Heart right ventricle (tissue), 16 donors: ENCODE measurements around the gene KIF3A. TPM values are rescaled to one million over a fixed set of nuclear protein-coding genes. Genes with fewer than 3 reads are reported as not detected.

Source experiments
- ATAC-seq, 8 donors: fragments of 200-7000 bp; cut with Tn5 transposase; one replicate each; pipeline ENCODE4 v1.9.1; 2020; ENCODE audit warnings: mild to moderate bottlenecking in 8 of 8, moderate library complexity in 8 of 8, moderate number of reproducible peaks in 1 of 8
- DNase-seq, 2 donors: peaks; one replicate each; pipeline ENCODE4 v3.0.0-alpha.2; 2020
- H3K27ac ChIP-seq, 10 donors: fragments of 200-600 bp; sonication (generic) in 2 of 10; one replicate each; pipeline versions ENCODE4 v1.5.0 to v1.8.0; 2020 to 2022; ENCODE audit warnings: mild to moderate bottlenecking in 3 of 10
- H3K27me3 ChIP-seq, 7 donors: fragments of 200-600 bp; one replicate each; pipeline ENCODE4 v1.8.0; 2021 to 2022; ENCODE audit warnings: mild to moderate bottlenecking in 2 of 7
- H3K36me3 ChIP-seq, 9 donors: fragments of 200-600 bp; sonication (generic) in 1 of 9; one replicate each; pipeline versions ENCODE4 v1.5.0 to v1.8.0; 2020 to 2022; ENCODE audit warnings: mild to moderate bottlenecking in 2 of 9
- H3K4me1 ChIP-seq, 9 donors: fragments of 200-600 bp; sonication (generic) in 1 of 9; one replicate each; pipeline versions ENCODE4 v1.5.0 to v1.8.0; 2020 to 2022; ENCODE audit warnings: mild to moderate bottlenecking in 4 of 9
- H3K4me3 ChIP-seq, 10 donors: fragments of 200-600 bp; sonication (generic) in 2 of 10; one replicate each; pipeline versions ENCODE4 v1.5.0 to v1.8.0; 2020 to 2022; ENCODE audit warnings: mild to moderate bottlenecking in 7 of 10, moderate library complexity in 2 of 10
- H3K9me3 ChIP-seq, 11 donors: fragments of 200-600 bp in 10 of 11; sonication (generic) in 2 of 11; one replicate each; pipeline versions ENCODE4 v1.5.0 to v1.8.0; 2013 to 2022; ENCODE audit warnings: mild to moderate bottlenecking in 2 of 11, control low read depth in 1 of 11, moderate library complexity in 1 of 11
- CTCF ChIP-seq, 9 donors: fragments of 200-600 bp; sonication (generic) in 2 of 9; IDR thresholded peaks; one replicate each; pipeline versions ENCODE4 v1.5.0 to v1.8.0; 2021 to 2022; ENCODE audit warnings: antibody characterized with exemption in 9 of 9, mild to moderate bottlenecking in 5 of 9, moderate library complexity in 1 of 9
- WGBS, 2 donors: extraction: QIAGEN DNeasy Blood & Tissue Kit; methylation state at CpG; one replicate each; pipeline ENCODE4 v1.1.7; 2013; ENCODE audit warnings: inconsistent platforms in 1 of 2; 5-methylcytosine and 5-hydroxymethylcytosine counted together
- intact Hi-C, 10 donors: fragments of 100-400 bp; cut with DNase I; formaldehyde crosslinking; loops; one replicate each; pipeline versions ENCODE4 v1.11.1 to v1.14.2; 2022
- polyA plus RNA-seq, 2 donors: library from polyadenylated mRNA; stranded (reverse); fragments of 200-250 nt; gene quantifications; one replicate each; pipeline ENCODE4 v1.2.3, GENCODE V29; 2013
- total RNA-seq, 10 donors: library from RNA; stranded (reverse); fragmentation: NEBNext Ultra II Directional in 3 of 10; extraction: Animal tissue kit (Norgen Biotek cat#: 25700) in 3 of 10; gene quantifications; one replicate each; pipeline versions ENCODE4 v1.2.1 to v1.2.4, GENCODE V29; 2021 to 2023
- donor health status: Arrhythmogenic right ventricular cardiomyopathy.
- donor health status: ischemic (EF 13 %, LVEDD 7.1; RV severe dilation, severe dysfunction).
- donor health status: healthy with polysubstance abuse.
- donor health status: DM: no; HTN: yes; CAD: no.
- donor health status: DM: no; HTN: no; CAD: no.
- donor health status: ischemic (EF 25% LVEDD 6.9; RV normal size, moderate dysfunction).
- donor health status: ischemic (EF 25% LVEDD 5.7; RV mildly dilated, moderate dysfunction).
- donor health status: healthy.
- donor health status: DM: yes; HTN: yes; CAD: no.
- donor health status: Ischemic cardiomyopathy.
- donor health status: ischemic (EF 35%, LVEDD 5.7; RV mildly dilated, moderate dysfunction).
- donor health status: nonischemic (EF 11% LVEDD 7.7; RV severe dilation, severe dysfunction).
- donor health status: DM: yes; HTN: yes; CAD: no.
- donor health status: PGD.
- donor health status: ischemic (EF 29% LVEDD 5.4; RV normal size, mild dysfunction).
- donor health status: nonischemic (EF 23%, LVEDD 6.1; RV moderate dilation, normal function).

KIF3A gene
- total and polyA plus RNA-seq, 12 donors: 2.2 to 18.6 (median 12.5) TPM

- intact Hi-C loops: loop anchor here in 5 of 10 donors (5.0 to 10.0 kb wide), 3 partner anchors 190 to 330 kb away; no protein-coding TSS in a partner anchor
- no peak for DNase-seq
- Histone ChIP-seq H3K9me3 (no peaks in the 10 kb centered on the region), H3K27me3 (no peaks in the 10 kb centered on the region), H3K4me1 (peaks cover 0 to 10% (median 0%) of the 10 kb centered on the region in 9 donors), H3K36me3 (peaks cover 0 to 47% (median 5%) of the 10 kb centered on the region in 9 donors), H3K27ac (no peak overlapping the region), H3K4me3 (no peak overlapping the region)
- no peak for ATAC-seq
- TF ChIP-seq CTCF (IDR thresholded peaks at IDR 0.05): peak; percentile 4 to 55 (median 42)
- 74 to 82% methylated on average over 11 of the region's 11 CpGs for WGBS, 2 donors
Observed at GRCh38 chr5:132714456-132715307, 22.7 kb downstream of the KIF3A start.

DNA sequence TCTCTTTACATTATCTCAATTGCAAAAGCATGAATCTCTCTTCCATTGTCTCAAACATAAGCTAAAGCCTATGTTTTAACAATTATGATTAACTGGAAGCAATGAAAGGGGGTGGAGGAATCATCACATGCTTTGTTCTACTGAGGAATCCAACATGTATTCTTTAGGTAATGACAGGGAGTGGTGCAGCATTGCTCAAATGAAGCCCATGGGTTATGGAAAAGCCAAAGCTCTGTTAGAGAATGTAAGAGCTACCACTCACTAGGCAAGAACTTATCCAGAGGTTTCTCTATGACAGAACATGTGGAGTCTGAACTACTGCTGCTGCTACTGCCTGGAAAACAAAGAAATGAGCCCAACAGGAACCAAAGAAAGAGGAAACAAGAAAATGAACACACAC, 28.7 kb downstream of the KIF3A start:
- no peak for DNase-seq
- Histone ChIP-seq H3K9me3 (no peaks in the 10 kb centered on the region), H3K4me1 (no peaks in the 10 kb centered on the region), H3K27me3 (no peaks in the 10 kb centered on the region), H3K36me3 (peaks cover 0 to 65% (median 0%) of the 10 kb centered on the region in 9 donors), H3K27ac (no peak overlapping the region), H3K4me3 (no peak overlapping the region)
- no peak for ATAC-seq
- TF ChIP-seq CTCF (IDR thresholded peaks at IDR 0.05): no peak
- intact Hi-C loops: no loop called here

- H3K27ac ChIP-seq: no peak overlapping the region
- WGBS, 2 donors: 94 to 95% methylated on average over 1 of the region's 1 CpG
- no peak overlapping the region for H3K4me3 ChIP-seq
- intact Hi-C loops: no loop called here
- no peaks in the 10 kb centered on the region for H3K27me3 ChIP-seq
- no peak for DNase-seq
- no peaks in the 10 kb centered on the region for H3K9me3 ChIP-seq
- peaks cover 0 to 87% (median 18%) of the 10 kb centered on the region in 9 donors for H3K36me3 ChIP-seq
- no peaks in the 10 kb centered on the region for H3K4me1 ChIP-seq
- ATAC-seq: no peak
- TF ChIP-seq CTCF (IDR thresholded peaks at IDR 0.05): no peak
Observed at GRCh38 chr5:132704875-132705274, 32.5 kb downstream of the KIF3A start.

DNA sequence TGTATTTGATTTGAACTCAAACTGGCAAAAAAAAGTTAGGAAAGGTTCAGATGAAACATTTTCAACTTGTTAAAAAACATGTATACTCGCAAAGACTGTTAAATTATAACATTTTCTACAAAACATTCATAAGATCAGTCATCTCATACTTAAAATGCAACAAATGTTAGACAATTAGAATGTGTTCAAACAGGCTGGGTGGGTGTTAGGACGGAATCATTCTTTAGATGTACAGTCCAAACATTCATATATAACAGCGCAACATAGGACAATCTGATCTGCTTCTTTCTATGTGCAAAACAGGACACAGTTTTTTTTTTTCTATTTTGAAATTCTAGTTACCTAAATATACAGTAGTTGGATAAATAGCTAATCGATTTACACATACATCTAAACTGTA, 41.4 kb downstream of the KIF3A start:
- 94 to 97% methylated on average over 4 of the region's 4 CpGs for WGBS, 2 donors
- H3K36me3 ChIP-seq: peaks cover 0 to 74% (median 23%) of the 10 kb centered on the region in 9 donors

More for the DNA sequence above, 41.4 kb downstream of the KIF3A start:
- H3K9me3 ChIP-seq: no peaks in the 10 kb centered on the region
- H3K27ac ChIP-seq: no peak overlapping the region
- TF ChIP-seq CTCF (IDR thresholded peaks at IDR 0.05): no peak
- intact Hi-C loops: loop anchor here in 1 of 10 donors (1.0 kb wide), 1 partner anchor 50 kb away; no protein-coding TSS in a partner anchor
- ATAC-seq: no peak
- no peaks in the 10 kb centered on the region for H3K4me1 ChIP-seq
- no peak overlapping the region for H3K4me3 ChIP-seq
- no peaks in the 10 kb centered on the region for H3K27me3 ChIP-seq
- DNase-seq: no peak
